ENCODE data around the gene MGAT5. TPM values are rescaled to one million over a fixed set of nuclear protein-coding genes. Genes with fewer than 3 reads are reported as not detected.

Gene MGAT5
- total RNA-seq, 1 donor from 2014 or later: 30.0 TPM

DNA sequence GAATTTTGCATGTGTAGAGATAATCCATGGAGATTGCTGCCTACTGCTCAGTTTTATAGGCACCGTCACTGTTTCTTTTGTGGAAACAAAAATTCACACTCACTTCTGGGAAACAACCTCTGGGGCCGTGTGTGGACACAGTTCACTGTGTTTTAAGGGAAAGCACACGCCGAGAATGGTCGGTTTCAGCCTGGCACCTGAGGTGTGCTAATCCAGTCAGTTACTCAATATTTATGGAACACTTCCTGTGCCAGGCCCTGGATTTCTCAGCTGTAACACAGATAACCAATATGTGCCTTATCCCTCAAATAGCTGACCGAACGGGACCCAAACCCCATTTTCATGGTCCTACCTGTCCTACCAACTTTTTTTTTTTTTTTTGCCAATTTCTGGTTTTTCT, 179.6 kb downstream of the MGAT5 start:
- Mint-ChIP-seq H3K27ac (ENCODE audit: unreplicated experiment) (no peak overlapping the region), H3K4me3 (ENCODE audit: unreplicated experiment) (no peak overlapping the region), H3K36me3 (ENCODE audit: low read depth) (no peaks in the 10 kb centered on the region), H3K27me3 (ENCODE audit: low read depth) (no peaks in the 10 kb centered on the region), H3K9me3 (ENCODE audit: low read depth) (no peaks in the 10 kb centered on the region), H3K4me1 (ENCODE audit: low read depth) (peaks cover 9% of the 10 kb centered on the region)
- no peak for DNase-seq (ENCODE audit: low spot score)
- TF ChIP-seq, protein P1, sequence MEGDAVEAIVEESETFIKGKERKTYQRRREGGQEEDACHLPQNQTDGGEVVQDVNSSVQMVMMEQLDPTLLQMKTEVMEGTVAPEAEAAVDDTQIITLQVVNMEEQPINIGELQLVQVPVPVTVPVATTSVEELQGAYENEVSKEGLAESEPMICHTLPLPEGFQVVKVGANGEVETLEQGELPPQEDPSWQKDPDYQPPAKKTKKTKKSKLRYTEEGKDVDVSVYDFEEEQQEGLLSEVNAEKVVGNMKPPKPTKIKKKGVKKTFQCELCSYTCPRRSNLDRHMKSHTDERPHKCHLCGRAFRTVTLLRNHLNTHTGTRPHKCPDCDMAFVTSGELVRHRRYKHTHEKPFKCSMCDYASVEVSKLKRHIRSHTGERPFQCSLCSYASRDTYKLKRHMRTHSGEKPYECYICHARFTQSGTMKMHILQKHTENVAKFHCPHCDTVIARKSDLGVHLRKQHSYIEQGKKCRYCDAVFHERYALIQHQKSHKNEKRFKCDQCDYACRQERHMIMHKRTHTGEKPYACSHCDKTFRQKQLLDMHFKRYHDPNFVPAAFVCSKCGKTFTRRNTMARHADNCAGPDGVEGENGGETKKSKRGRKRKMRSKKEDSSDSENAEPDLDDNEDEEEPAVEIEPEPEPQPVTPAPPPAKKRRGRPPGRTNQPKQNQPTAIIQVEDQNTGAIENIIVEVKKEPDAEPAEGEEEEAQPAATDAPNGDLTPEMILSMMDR (IDR thresholded peaks at IDR 0.05): no peak

DNA sequence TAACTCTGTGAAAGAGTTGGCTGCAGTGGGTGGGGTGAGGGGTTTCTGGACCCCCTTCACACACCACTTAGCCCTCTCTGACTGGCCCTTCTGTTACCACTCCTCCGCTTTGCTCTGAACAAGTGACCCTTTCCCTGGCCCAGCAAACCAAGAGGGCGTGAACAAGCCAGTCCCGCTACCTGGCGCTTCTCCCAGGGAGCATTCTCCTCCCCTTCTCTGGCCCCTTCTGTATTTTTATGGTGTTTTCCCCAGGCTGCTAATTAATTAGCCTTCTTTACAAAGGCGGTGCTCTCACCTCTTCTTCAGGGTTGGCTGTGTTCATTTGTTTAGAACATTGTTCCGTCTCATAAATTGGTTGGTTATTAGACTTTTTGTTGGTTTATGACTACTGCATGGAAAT, 180.1 kb downstream of the MGAT5 start:
- Mint-ChIP-seq H3K4me3 (ENCODE audit: unreplicated experiment) (no peak overlapping the region), H3K9me3 (ENCODE audit: low read depth) (no peaks in the 10 kb centered on the region), H3K27ac (ENCODE audit: unreplicated experiment) (no peak overlapping the region), H3K36me3 (ENCODE audit: low read depth) (no peaks in the 10 kb centered on the region), H3K27me3 (ENCODE audit: low read depth) (no peaks in the 10 kb centered on the region), H3K4me1 (ENCODE audit: low read depth) (peaks cover 9% of the 10 kb centered on the region)
- no peak for DNase-seq (ENCODE audit: low spot score)
- TF ChIP-seq, protein P1 (IDR thresholded peaks at IDR 0.05): no peak

DNA sequence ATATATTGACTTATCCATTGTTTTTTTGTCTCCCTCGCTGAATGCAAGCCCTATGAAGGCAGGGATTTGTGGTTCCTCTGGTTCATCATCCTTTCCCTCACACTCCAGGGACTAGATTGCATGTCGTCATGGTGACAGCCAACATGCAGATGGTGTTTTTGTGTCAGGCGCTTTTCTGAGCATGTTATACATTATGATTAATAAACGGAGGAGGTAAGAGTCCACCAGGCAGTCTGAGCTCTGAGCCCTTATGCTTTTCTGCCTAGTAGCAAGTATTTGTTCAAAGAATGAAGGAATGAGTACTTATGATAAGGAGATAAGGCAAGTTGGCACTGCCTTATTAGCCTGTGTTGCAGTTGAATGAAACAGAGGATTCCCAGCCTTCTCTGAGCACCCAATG, 181.6 kb downstream of the MGAT5 start:
- H3K4me1 Mint-ChIP-seq (ENCODE audit: low read depth): peaks cover 9% of the 10 kb centered on the region
- peaks cover 2% of the 10 kb centered on the region for H3K36me3 Mint-ChIP-seq (ENCODE audit: low read depth)
- DNase-seq (ENCODE audit: low spot score): no peak
- no peak overlapping the region for H3K27ac Mint-ChIP-seq (ENCODE audit: unreplicated experiment)
- no peaks in the 10 kb centered on the region for H3K9me3 Mint-ChIP-seq (ENCODE audit: low read depth)
- no peak overlapping the region for H3K4me3 Mint-ChIP-seq (ENCODE audit: unreplicated experiment)
- H3K27me3 Mint-ChIP-seq (ENCODE audit: low read depth): no peaks in the 10 kb centered on the region
- TF ChIP-seq, protein P1 (IDR thresholded peaks at IDR 0.05): no peak

DNA sequence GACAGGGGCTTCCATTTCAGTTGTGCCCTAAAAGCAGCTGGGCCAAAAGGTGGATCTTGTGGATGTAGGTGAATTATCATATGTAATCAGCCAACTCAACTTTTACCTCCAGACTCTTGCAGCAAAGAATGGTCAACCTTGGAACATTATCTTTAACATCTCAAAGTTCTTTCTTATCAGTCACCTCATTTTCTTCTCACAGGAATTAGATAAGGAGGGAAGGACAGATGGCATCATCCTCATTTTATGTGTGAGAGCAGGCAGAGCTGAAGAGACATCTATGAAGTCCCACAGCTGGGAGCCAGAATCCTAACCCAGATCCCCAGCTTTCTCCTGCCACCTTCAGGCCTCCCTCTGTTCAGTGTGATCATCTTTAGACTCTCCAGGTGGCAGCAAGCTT, 182.1 kb downstream of the MGAT5 start:
- H3K9me3 Mint-ChIP-seq (ENCODE audit: low read depth): no peaks in the 10 kb centered on the region
- no peak for DNase-seq (ENCODE audit: low spot score)
- peaks cover 2% of the 10 kb centered on the region for H3K36me3 Mint-ChIP-seq (ENCODE audit: low read depth)
- TF ChIP-seq, protein P1 (IDR thresholded peaks at IDR 0.05): no peak
- H3K27ac Mint-ChIP-seq (ENCODE audit: unreplicated experiment): no peak overlapping the region
- H3K27me3 Mint-ChIP-seq (ENCODE audit: low read depth): no peaks in the 10 kb centered on the region
- no peak overlapping the region for H3K4me3 Mint-ChIP-seq (ENCODE audit: unreplicated experiment)
- peaks cover 9% of the 10 kb centered on the region for H3K4me1 Mint-ChIP-seq (ENCODE audit: low read depth)

DNA sequence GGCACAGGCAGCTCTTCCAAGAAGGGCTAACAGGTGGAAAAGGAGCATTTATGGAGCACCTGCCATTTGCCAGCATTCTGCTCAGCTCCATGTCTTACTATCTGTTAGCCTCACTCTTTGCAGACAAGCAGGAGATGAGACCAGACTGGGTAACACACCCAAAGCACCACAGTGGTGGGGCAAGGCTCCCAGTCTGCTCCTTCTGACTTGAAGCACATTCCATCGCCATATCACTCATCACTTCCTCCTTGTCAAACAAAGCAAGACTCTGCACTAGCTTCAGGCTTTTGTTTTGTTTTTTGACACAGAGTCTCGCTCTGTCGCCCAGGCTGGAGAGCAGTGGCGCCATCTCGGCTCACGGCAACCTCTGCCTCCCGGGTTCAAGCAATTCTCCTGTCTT, 182.8 kb downstream of the MGAT5 start:
- no peak for DNase-seq (ENCODE audit: low spot score)
- TF ChIP-seq, protein P1 (IDR thresholded peaks at IDR 0.05): no peak
- peaks cover 7% of the 10 kb centered on the region for H3K4me1 Mint-ChIP-seq (ENCODE audit: low read depth)
- no peaks in the 10 kb centered on the region for H3K27me3 Mint-ChIP-seq (ENCODE audit: low read depth)
- no peak overlapping the region for H3K27ac Mint-ChIP-seq (ENCODE audit: unreplicated experiment)
- H3K36me3 Mint-ChIP-seq (ENCODE audit: low read depth): peaks cover 4% of the 10 kb centered on the region
- H3K4me3 Mint-ChIP-seq (ENCODE audit: unreplicated experiment): no peak overlapping the region
- H3K9me3 Mint-ChIP-seq (ENCODE audit: low read depth): no peaks in the 10 kb centered on the region

Data from chondrocyte (in vitro differentiated cells).